Prostate gland (tissue), 2 donors: Measurements from ENCODE around the gene TSPAN15. TPM values are rescaled to one million over a fixed set of nuclear protein-coding genes. Genes with fewer than 3 reads are reported as not detected.
"Not testable (repeated sequence)": the region's sequence is repeated elsewhere in the genome, so short reads cannot be mapped to it uniquely, and the experiment has no call there.

Experiments used
- DNase-seq: peaks from one replicate; pipeline ENCODE4 v3.0.0-alpha.2; 2019; ENCODE audit warnings: low spot score
- H3K27ac ChIP-seq, 2 donors: fragments of 200-600 bp; sonication (generic); 2 replicates each; pipeline ENCODE4 v1.5.1; 2017 to 2019
- H3K27me3 ChIP-seq: fragments of 200-600 bp; sonication (generic); replicated peaks from 2 replicates; pipeline ENCODE4 v1.5.1; 2019; ENCODE audit not compliant: insufficient read depth
- H3K36me3 ChIP-seq, 2 donors: fragments of 200-600 bp; sonication (generic); 1 replicate in 1 of 2; 2 replicates in 1 of 2; pipeline versions ENCODE4 v1.5.1 to v1.8.1; 2017 to 2019
- H3K4me1 ChIP-seq: fragments of 200-600 bp; sonication (generic); replicated peaks from 2 replicates; pipeline ENCODE4 v1.5.1; 2019
- H3K4me3 ChIP-seq, 2 donors: fragments of 200-600 bp; sonication (generic); 2 replicates each; pipeline ENCODE4 v1.5.1; 2017 to 2019
- H3K9me3 ChIP-seq: fragments of 200-600 bp; sonication (generic); 2 replicates; pipeline ENCODE4 v1.5.1; 2017
- POLR2A ChIP-seq: fragments of 450-650 bp; IDR thresholded peaks from one replicate; pipeline ENCODE4 v1.6.1; 2016; ENCODE audit warnings: antibody characterized with exemption, mild to moderate bottlenecking
- POLR2AphosphoS5 ChIP-seq: sonication (generic); formaldehyde crosslinking; IDR thresholded peaks from one replicate; pipeline ENCODE4 v1.6.1; 2017; ENCODE audit warnings: antibody characterized with exemption
- WGBS: methylation state at CpG from one replicate; pipeline ENCODE4 v1.1.5; 2018; 5-methylcytosine and 5-hydroxymethylcytosine counted together
- intact Hi-C: fragments of 100-400 bp; cut with DNase I; formaldehyde crosslinking; loops from one replicate; pipeline ENCODE4 v1.14.2; 2022
- total RNA-seq, 2 donors: library from RNA; depleted of rRNA; stranded (reverse); fragments of >200 nt; gene quantifications; one replicate each; pipeline ENCODE4 v1.1.0, GENCODE V29; 2016
- TF ChIP-seq, protein P1 (sequence below), 4 experiments: fragments of 200-600 bp in 2 of 4; fragments of 450-650 bp in 2 of 4; sonication (generic) in 2 of 4; IDR thresholded peaks; 1 replicate in 3 of 4; 2 replicates in 1 of 4; pipeline ENCODE4 v1.5.1; 2016 to 2019; ENCODE audit warnings: antibody characterized with exemption in 4 of 4, mild to moderate bottlenecking in 2 of 4, moderate library complexity in 2 of 4

Gene TSPAN15
- total RNA-seq, 2 donors from 2014 or later = 78.8 to 85.3 TPM

DNA sequence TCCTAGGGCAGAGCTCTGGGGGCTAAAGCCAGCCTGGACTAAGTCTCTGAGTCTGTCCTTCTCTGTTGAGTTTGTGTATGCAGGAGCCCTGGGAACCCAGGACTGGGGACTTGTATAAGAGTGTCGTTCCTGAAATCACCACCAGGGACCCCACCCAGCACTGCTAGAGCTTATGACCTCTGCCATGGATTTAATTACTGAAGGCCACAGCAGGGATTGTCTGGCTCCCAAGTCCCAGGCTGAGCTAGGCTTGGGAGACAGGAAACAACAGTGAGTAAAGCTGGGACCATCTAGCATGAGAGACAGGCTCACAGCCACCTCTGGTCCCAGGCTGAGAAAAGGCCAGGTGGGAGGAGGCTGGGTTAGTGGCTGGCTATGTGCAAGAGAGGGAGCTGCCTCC lies 1.4 kb upstream of the TSPAN15 start:
- H3K27me3 ChIP-seq = no peaks in the 10 kb centered on the region
- intact Hi-C loops = loop anchor here (2.0 to 5.0 kb wide), 2 partner anchors 37 to 57 kb away; no protein-coding TSS in a partner anchor
- WGBS = 20% methylated on average over 1 of the region's 1 CpG
- no peak overlapping the region for H3K4me3 ChIP-seq
- DNase-seq = no peak
- TF ChIP-seq POLR2AphosphoS5 (peak; percentile 2), POLR2A (no peak)
- TF ChIP-seq, protein P1, sequence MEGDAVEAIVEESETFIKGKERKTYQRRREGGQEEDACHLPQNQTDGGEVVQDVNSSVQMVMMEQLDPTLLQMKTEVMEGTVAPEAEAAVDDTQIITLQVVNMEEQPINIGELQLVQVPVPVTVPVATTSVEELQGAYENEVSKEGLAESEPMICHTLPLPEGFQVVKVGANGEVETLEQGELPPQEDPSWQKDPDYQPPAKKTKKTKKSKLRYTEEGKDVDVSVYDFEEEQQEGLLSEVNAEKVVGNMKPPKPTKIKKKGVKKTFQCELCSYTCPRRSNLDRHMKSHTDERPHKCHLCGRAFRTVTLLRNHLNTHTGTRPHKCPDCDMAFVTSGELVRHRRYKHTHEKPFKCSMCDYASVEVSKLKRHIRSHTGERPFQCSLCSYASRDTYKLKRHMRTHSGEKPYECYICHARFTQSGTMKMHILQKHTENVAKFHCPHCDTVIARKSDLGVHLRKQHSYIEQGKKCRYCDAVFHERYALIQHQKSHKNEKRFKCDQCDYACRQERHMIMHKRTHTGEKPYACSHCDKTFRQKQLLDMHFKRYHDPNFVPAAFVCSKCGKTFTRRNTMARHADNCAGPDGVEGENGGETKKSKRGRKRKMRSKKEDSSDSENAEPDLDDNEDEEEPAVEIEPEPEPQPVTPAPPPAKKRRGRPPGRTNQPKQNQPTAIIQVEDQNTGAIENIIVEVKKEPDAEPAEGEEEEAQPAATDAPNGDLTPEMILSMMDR (IDR thresholded peaks at IDR 0.05) = peak in 3 of 4 experiments; percentile 24 to 62 (median 49)
- H3K4me1 ChIP-seq = peaks cover 6% of the 10 kb centered on the region
- no peaks in the 10 kb centered on the region for H3K36me3 ChIP-seq
- no peaks in the 10 kb centered on the region for H3K9me3 ChIP-seq
- H3K27ac ChIP-seq = peak overlapping the region; percentile 19 to 41

DNA sequence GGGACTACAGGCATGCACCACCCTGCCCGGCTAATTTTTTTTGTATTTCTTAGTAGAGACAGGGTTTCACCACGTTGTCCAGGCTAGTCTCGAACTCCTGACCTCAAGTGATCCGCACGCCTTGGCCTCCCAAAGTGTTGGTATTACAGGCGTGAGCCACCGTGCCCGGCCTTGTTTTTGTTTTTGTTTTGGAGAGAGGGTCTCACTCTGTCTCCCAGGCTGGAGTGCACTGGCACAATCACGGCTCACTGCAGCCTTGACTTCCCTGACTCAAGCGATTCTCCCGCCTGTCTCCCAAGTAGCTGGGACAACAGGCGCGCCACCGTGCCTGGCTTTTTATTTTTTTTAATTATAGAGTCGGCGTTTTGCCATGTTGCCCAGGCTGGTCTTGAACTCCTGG lies 870 bp upstream of the TSPAN15 start:
- H3K4me3 ChIP-seq, H3K9me3 ChIP-seq, DNase-seq, H3K27me3 ChIP-seq, H3K36me3 ChIP-seq, H3K4me1 ChIP-seq: not testable (repeated sequence)
- 87% methylated on average over 16 of the region's 16 CpGs for WGBS
- intact Hi-C loops = loop anchor here (2.0 to 5.0 kb wide), 2 partner anchors 37 to 56 kb away; no protein-coding TSS in a partner anchor
- peak overlapping the region; percentile 41 to 84 for H3K27ac ChIP-seq

DNA sequence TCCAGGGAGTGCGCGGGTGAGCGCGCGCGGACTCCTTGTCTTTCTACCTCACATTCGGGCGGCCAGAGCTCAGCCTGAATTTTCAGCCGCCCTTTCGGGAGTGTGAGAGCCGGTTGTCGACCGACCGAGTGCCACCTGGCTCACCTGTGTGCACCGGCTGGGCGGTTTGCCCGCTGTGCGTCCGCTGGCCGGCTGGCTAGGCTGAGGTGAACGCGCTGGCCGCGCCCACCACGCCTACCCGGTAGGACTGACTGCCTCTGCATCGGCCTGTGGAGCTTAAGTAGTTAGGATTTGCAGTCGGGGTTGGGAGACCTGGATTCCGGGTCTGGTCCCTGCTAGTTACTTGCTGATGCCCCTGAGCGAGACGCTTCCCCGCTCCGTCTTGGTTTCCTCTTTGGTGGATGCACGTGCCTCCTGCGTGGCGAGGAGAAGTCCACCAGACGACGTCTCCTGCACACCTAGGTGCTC lies 553 bp downstream of the TSPAN15 start:
- Histone ChIP-seq H3K9me3 (no peaks in the 10 kb centered on the region), H3K36me3 (no peaks in the 10 kb centered on the region), H3K4me1 (peaks cover 6% of the 10 kb centered on the region), H3K4me3 (peak overlapping the region; percentile 60 to 73), H3K27me3 (no peaks in the 10 kb centered on the region), H3K27ac (peak overlapping the region; percentile 84 to 88)
- TF ChIP-seq, protein P1 (IDR thresholded peaks at IDR 0.05) = no peak
- WGBS = 9% methylated on average over 38 of the region's 38 CpGs
- intact Hi-C loops = loop anchor here (2.0 to 5.0 kb wide), 2 partner anchors 35 to 55 kb away; no protein-coding TSS in a partner anchor
- DNase-seq = peak; percentile 51

DNA sequence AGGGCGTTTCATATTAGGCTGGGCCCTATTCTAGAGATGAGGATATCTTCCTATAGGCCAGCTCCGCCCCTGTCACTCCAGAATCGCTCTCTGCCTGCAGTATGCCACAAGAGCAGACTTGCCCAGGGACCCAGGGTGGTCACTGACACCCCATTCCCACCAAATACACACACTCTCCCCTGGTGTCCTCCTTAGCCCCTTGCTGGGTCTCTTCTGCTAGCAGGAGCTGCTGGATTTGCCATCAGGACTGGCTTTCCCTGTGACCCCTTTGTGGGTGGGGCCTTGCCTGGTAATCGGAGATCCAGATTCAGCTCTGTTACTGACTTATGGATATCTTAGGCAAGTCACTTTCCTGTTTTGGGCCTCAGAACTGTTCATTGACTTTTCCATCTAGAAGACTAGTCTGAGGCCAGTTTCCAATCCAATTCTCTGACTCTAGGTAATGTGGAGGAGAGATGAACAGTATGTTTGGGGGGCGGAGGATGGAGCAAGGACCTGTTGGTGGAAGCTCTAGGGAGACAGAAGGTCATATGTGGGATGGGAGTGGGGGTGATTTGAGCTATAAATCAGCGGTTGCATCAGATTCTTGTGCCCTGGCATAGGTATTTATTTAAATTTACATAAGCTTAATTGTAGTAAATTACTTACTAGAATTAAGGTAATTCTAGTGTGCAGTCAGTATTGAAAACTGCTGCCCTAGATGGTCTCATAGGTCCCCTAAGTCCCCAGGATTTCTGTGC lies 1.6 kb downstream of the TSPAN15 start:
- H3K27ac ChIP-seq = peak overlapping the region; percentile 49 to 51
- TF ChIP-seq POLR2AphosphoS5 (no peak), POLR2A (no peak)
- TF ChIP-seq, protein P1 (IDR thresholded peaks at IDR 0.05) = no peak
- no peak for DNase-seq
- peaks cover 6% of the 10 kb centered on the region for H3K4me1 ChIP-seq
- H3K27me3 ChIP-seq = no peaks in the 10 kb centered on the region
- no peaks in the 10 kb centered on the region for H3K36me3 ChIP-seq
- H3K4me3 ChIP-seq = no peak overlapping the region
- intact Hi-C loops = loop anchor here (5.0 kb wide), 1 partner anchor 34 kb away; no protein-coding TSS in a partner anchor
- WGBS = 79% methylated on average over 6 of the region's 6 CpGs
- H3K9me3 ChIP-seq = no peaks in the 10 kb centered on the region

DNA sequence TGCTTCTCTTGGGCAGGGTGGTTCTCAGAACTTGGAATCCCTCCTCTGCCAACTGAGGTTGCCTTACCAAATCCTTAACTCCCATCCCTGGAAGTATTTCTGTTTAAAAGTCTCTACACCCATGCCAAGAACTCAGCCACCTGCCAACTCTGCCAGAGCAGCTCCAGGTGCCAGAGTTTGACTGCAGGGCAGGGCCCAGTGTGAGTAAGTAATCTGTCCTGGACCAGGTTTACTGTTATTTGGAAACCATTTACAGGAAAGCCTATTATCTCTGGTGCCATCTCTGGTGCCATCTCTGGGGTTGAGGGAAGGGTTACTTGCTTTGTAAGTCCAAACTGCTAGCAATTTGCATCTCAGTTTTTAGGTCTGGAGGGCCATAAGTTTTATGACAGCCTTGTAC lies 2.5 kb downstream of the TSPAN15 start:
- Histone ChIP-seq H3K4me3 (no peak overlapping the region), H3K9me3 (no peaks in the 10 kb centered on the region), H3K27ac (peak overlapping the region; percentile 49 to 51), H3K4me1 (peaks cover 6% of the 10 kb centered on the region), H3K27me3 (no peaks in the 10 kb centered on the region), H3K36me3 (no peaks in the 10 kb centered on the region)
- intact Hi-C loops = loop anchor here (5.0 kb wide), 1 partner anchor 34 kb away; no protein-coding TSS in a partner anchor
- TF ChIP-seq, protein P1 (IDR thresholded peaks at IDR 0.05) = no peak
- peak; percentile 69 for TF ChIP-seq POLR2AphosphoS5
- DNase-seq = peak; percentile 77
